A673 (cell line): ENCODE measurements around the gene NPHP1. TPM values are rescaled to one million over a fixed set of nuclear protein-coding genes. Genes with fewer than 3 reads are reported as not detected.
"Not testable (repeated sequence)": the region's sequence is repeated elsewhere in the genome, so short reads cannot be mapped to it uniquely, and the experiment has no call there.

Experiments used
- BruUV-seq: library from RNA; stranded (reverse); fragments of 400-500 nt; replicated peaks from 2 replicates; lab custom pipeline; 2021; lab: Mats Ljungman, UMichigan
- CTCF ChIA-PET: fragments of 300-600 bp; sonication (Branson Sonifier 250); formaldehyde crosslinking; loops from one replicate; lab custom pipeline; 2022; ENCODE audit warnings: antibody characterized with exemption; lab: Charles Lee
- POLR2A ChIA-PET: fragments of 300-600 bp; sonication (Branson Sonifier 250); formaldehyde crosslinking; loops from one replicate; lab custom pipeline; 2022; ENCODE audit warnings: antibody characterized with exemption; ENCODE audit not compliant: low non-redundant PET; lab: Charles Lee
- DNase-seq: peaks from one replicate; pipeline ENCODE4 v3.0.0-alpha.2; 2015; ENCODE audit warnings: low spot score
- H3K27ac ChIP-seq: fragments of 200-600 bp; sonication (generic); 2 replicates; pipeline ENCODE4 v1.5.1; 2016; ENCODE audit warnings: mixed run types, low read depth, mild to moderate bottlenecking, mixed read lengths, antibody characterized with exemption, low read length; ENCODE audit not compliant: poor library complexity, severe bottlenecking
- H3K27me3 ChIP-seq: fragments of 200-600 bp; sonication (generic); replicated peaks from 2 replicates; pipeline ENCODE4 v1.6.1; 2017; ENCODE audit warnings: mixed run types, low read depth, mild to moderate bottlenecking, mixed read lengths, antibody characterized with exemption, low read length; ENCODE audit not compliant: insufficient read depth, poor library complexity
- H3K36me3 ChIP-seq: fragments of 200-600 bp; sonication (generic); 2 replicates; pipeline ENCODE4 v1.6.1; 2016; ENCODE audit warnings: mixed run types, mild to moderate bottlenecking, mixed read lengths, antibody characterized with exemption, low read length; ENCODE audit not compliant: insufficient read depth, poor library complexity, severe bottlenecking
- H3K4me1 ChIP-seq: fragments of 200-600 bp; sonication (generic); 2 replicates; pipeline ENCODE4 v1.6.1; 2017; ENCODE audit warnings: mixed run types, mild to moderate bottlenecking, mixed read lengths, antibody characterized with exemption, low read length; ENCODE audit not compliant: insufficient read depth, poor library complexity, severe bottlenecking
- H3K4me3 ChIP-seq: fragments of 200-600 bp; sonication (generic); 2 replicates; pipeline ENCODE4 v1.5.1; 2016; ENCODE audit warnings: low read depth, mixed run types, mild to moderate bottlenecking, mixed read lengths, low read length; ENCODE audit not compliant: poor library complexity, severe bottlenecking
- H3K9me3 ChIP-seq: fragments of 200-600 bp; sonication (generic); 2 replicates; pipeline ENCODE4 v1.6.1; 2016; ENCODE audit warnings: mixed run types, low read depth, mild to moderate bottlenecking, mixed read lengths, antibody characterized with exemption, low read length; ENCODE audit not compliant: poor library complexity, severe bottlenecking
- CTCF ChIP-seq: fragments of 300-800, 200-600 bp; sonication (generic); conservative IDR thresholded peaks from 2 replicates; pipeline ENCODE4 v1.5.1; 2017; ENCODE audit warnings: low read depth, mild to moderate bottlenecking, antibody characterized with exemption, low read length, moderate library complexity, mixed read lengths
- EZH2 ChIP-seq: fragments of 200-600 bp; sonication (generic); IDR thresholded peaks from 2 replicates; pipeline ENCODE4 v1.6.1; 2017; ENCODE audit warnings: borderline replicate concordance, low read depth, mild to moderate bottlenecking, mixed read lengths, antibody characterized with exemption, low read length; ENCODE audit not compliant: poor library complexity, severe bottlenecking
- intact Hi-C: fragments of 100-400 bp; cut with micrococcal nuclease; formaldehyde crosslinking; loops from one replicate; pipeline ENCODE4 v1.10.0; 2022; ENCODE audit not compliant: unreplicated experiment
- total RNA-seq: library from RNA; stranded (reverse); gene quantifications from 2 replicates; pipeline ENCODE4 v1.2.3, GENCODE V29; 2021

The NPHP1 gene
- total RNA-seq, 1 experiment from 2014 or later, result 4.5 TPM

- Histone ChIP-seq H3K9me3 (no peaks in the 10 kb centered on the region), H3K27ac (no peak overlapping the region), H3K4me1 (peaks cover 16% of the 10 kb centered on the region), H3K4me3 (no peak overlapping the region), H3K27me3 (no peaks in the 10 kb centered on the region), H3K36me3 (no peaks in the 10 kb centered on the region)
- ChIA-PET CTCF (no interaction called here), POLR2A (no interaction called here)
- DNase-seq, result no peak
- BruUV-seq, result no TSS peak
- intact Hi-C loops, result no loop called here
- TF ChIP-seq CTCF (no peak), EZH2 (no peak)
These were observed 107.2 kb downstream of the NPHP1 start for GRCh38 chr2:110097506-110098220.

- no peak for DNase-seq
- no TSS peak for BruUV-seq
- Histone ChIP-seq H3K4me3 (no peak overlapping the region), H3K4me1 (peaks cover 4% of the 10 kb centered on the region), H3K9me3 (no peaks in the 10 kb centered on the region), H3K36me3 (no peaks in the 10 kb centered on the region), H3K27ac (no peak overlapping the region), H3K27me3 (no peaks in the 10 kb centered on the region)
- ChIA-PET POLR2A (no interaction called here), CTCF (no interaction called here)
- intact Hi-C loops, result no loop called here
- no peak for TF ChIP-seq CTCF
- no peak for TF ChIP-seq EZH2
These were observed 108.7 kb downstream of the NPHP1 start for GRCh38 chr2:110095994-110096633.

- H3K27me3 ChIP-seq, CTCF ChIA-PET, H3K27ac ChIP-seq, H3K4me1 ChIP-seq, H3K9me3 ChIP-seq, intact Hi-C loops, H3K36me3 ChIP-seq, POLR2A ChIA-PET, DNase-seq, BruUV-seq, H3K4me3 ChIP-seq: not testable (repeated sequence)
These were observed 109.8 kb downstream of the NPHP1 start for GRCh38 chr2:110094884-110095534.

- H3K27ac ChIP-seq, intact Hi-C loops, BruUV-seq, H3K9me3 ChIP-seq, DNase-seq, H3K27me3 ChIP-seq, H3K36me3 ChIP-seq, POLR2A ChIA-PET, H3K4me3 ChIP-seq, CTCF ChIA-PET, H3K4me1 ChIP-seq: not testable (repeated sequence)
These were observed 110.9 kb downstream of the NPHP1 start for GRCh38 chr2:110093924-110094323.

GRCh38 chr2:110090164-110090563 is 114.6 kb downstream of the NPHP1 start:
- H3K4me3 ChIP-seq, H3K27me3 ChIP-seq, CTCF ChIA-PET, DNase-seq, H3K36me3 ChIP-seq, H3K27ac ChIP-seq, intact Hi-C loops, H3K4me1 ChIP-seq, H3K9me3 ChIP-seq, BruUV-seq, POLR2A ChIA-PET: not testable (repeated sequence)
